GM10847 (cell line): Measurements from ENCODE around the gene KLK12.

ENCODE experiments used
- POLR2A ChIP-seq: IDR thresholded peaks from 2 replicates; pipeline ENCODE4 v1.6.1; 2011; ENCODE audit not compliant: insufficient read length; ENCODE audit errors: extremely low read depth

Gene KLK12

GRCh38 chr19:51010066-51010795 is 24.6 kb downstream of the KLK12 start:
- no peak for TF ChIP-seq POLR2A

GRCh38 chr19:51009061-51009891 is 25.5 kb downstream of the KLK12 start:
- TF ChIP-seq POLR2A = no peak

- no peak for TF ChIP-seq POLR2A
Measured at GRCh38 chr19:51007488-51007887, 27.3 kb downstream of the KLK12 start.

- no peak for TF ChIP-seq POLR2A
Measured at GRCh38 chr19:51006406-51006805, 28.4 kb downstream of the KLK12 start.

GRCh38 chr19:51005248-51005647 is 29.6 kb downstream of the KLK12 start:
- no peak for TF ChIP-seq POLR2A

GRCh38 chr19:51003316-51003715 is 31.5 kb downstream of the KLK12 start:
- TF ChIP-seq POLR2A = no peak

- no peak for TF ChIP-seq POLR2A
Measured at GRCh38 chr19:51002542-51003311, 32.1 kb downstream of the KLK12 start.

GRCh38 chr19:51002089-51002532 is 32.7 kb downstream of the KLK12 start:
- TF ChIP-seq POLR2A = no peak

- no peak for TF ChIP-seq POLR2A
Measured at GRCh38 chr19:51001515-51001914, 33.3 kb downstream of the KLK12 start, which contains the start of gene KLK8. Gene KLK8 (minus strand): TSS chr19:51001604. CDS start chr19:51001167, 437 bp downstream.

- no peak for TF ChIP-seq POLR2A
Measured at GRCh38 chr19:51000981-51001380, 33.8 kb downstream of the KLK12 start.

- no peak for TF ChIP-seq POLR2A
Measured at GRCh38 chr19:51000426-51000825, 34.4 kb downstream of the KLK12 start.

- TF ChIP-seq POLR2A = no peak
Measured at GRCh38 chr19:50998686-50999085, 36.1 kb downstream of the KLK12 start.

- no peak for TF ChIP-seq POLR2A
Measured at GRCh38 chr19:50998061-50998460, 36.7 kb downstream of the KLK12 start.

GRCh38 chr19:50994129-50994528 is 40.7 kb downstream of the KLK12 start:
- TF ChIP-seq POLR2A = no peak

GRCh38 chr19:50992666-50993035 is 42.2 kb downstream of the KLK12 start:
- no peak for TF ChIP-seq POLR2A
